Effector memory CD4-positive, alpha-beta T cell (primary cell): Measurements from ENCODE around the gene NCKAP5.

ENCODE experiments used
- DNase-seq, 3 donors: peaks; one replicate each; pipeline ENCODE4 v3.0.0-alpha.2; 2020
- H3K27ac ChIP-seq: 2 replicates; pipeline ENCODE4 v1.7.0; 2013; ENCODE audit warnings: mild to moderate bottlenecking, low read length, moderate library complexity; ENCODE audit not compliant: insufficient read depth, poor library complexity, severe bottlenecking
- H3K27me3 ChIP-seq: replicated peaks from 2 replicates; pipeline ENCODE4 v1.7.0; 2013; ENCODE audit warnings: mild to moderate bottlenecking, low read length; ENCODE audit not compliant: insufficient read depth, control insufficient read depth, poor library complexity, severe bottlenecking
- H3K36me3 ChIP-seq: 2 replicates; pipeline ENCODE4 v1.7.0; 2013; ENCODE audit warnings: mild to moderate bottlenecking, low read length, moderate library complexity; ENCODE audit not compliant: control insufficient read depth, insufficient read depth
- H3K4me1 ChIP-seq: 2 replicates; pipeline ENCODE4 v1.7.0; 2013; ENCODE audit warnings: low read length, mild to moderate bottlenecking; ENCODE audit not compliant: control insufficient read depth, insufficient read depth, poor library complexity, severe bottlenecking
- H3K4me3 ChIP-seq: 2 replicates; pipeline ENCODE4 v1.7.0; 2013; ENCODE audit warnings: low read length, low read depth, mild to moderate bottlenecking; ENCODE audit not compliant: insufficient read depth, poor library complexity, severe bottlenecking
- H3K9me3 ChIP-seq: 2 replicates; pipeline ENCODE4 v1.7.0; 2013; ENCODE audit warnings: mild to moderate bottlenecking, low read length, moderate library complexity; ENCODE audit not compliant: control insufficient read depth

The NCKAP5 gene

GRCh38 chr2:132896073-132896472 is 672.2 kb downstream of the NCKAP5 start:
- Histone ChIP-seq H3K27ac (no peak overlapping the region), H3K36me3 (no peaks in the 10 kb centered on the region), H3K9me3 (no peaks in the 10 kb centered on the region), H3K4me3 (no peak overlapping the region), H3K4me1 (no peaks in the 10 kb centered on the region), H3K27me3 (no peaks in the 10 kb centered on the region)
- no peak for DNase-seq

GRCh38 chr2:132891498-132891897 is 676.8 kb downstream of the NCKAP5 start:
- H3K27ac ChIP-seq = no peak overlapping the region
- no peak for DNase-seq
- no peak overlapping the region for H3K4me3 ChIP-seq
- H3K9me3 ChIP-seq = no peaks in the 10 kb centered on the region
- no peaks in the 10 kb centered on the region for H3K36me3 ChIP-seq
- H3K4me1 ChIP-seq = no peaks in the 10 kb centered on the region
- H3K27me3 ChIP-seq = no peaks in the 10 kb centered on the region

GRCh38 chr2:132886574-132886973 is 681.7 kb downstream of the NCKAP5 start:
- Histone ChIP-seq H3K9me3 (no peaks in the 10 kb centered on the region), H3K27ac (no peak overlapping the region), H3K4me3 (no peak overlapping the region), H3K27me3 (no peaks in the 10 kb centered on the region), H3K36me3 (no peaks in the 10 kb centered on the region), H3K4me1 (no peaks in the 10 kb centered on the region)
- DNase-seq = no peak

- no peaks in the 10 kb centered on the region for H3K27me3 ChIP-seq
- no peak overlapping the region for H3K4me3 ChIP-seq
Measured at GRCh38 chr2:132884705-132885104, 683.6 kb downstream of the NCKAP5 start.

GRCh38 chr2:132884292-132884691 is 684.0 kb downstream of the NCKAP5 start:
- no peaks in the 10 kb centered on the region for H3K27me3 ChIP-seq
- H3K9me3 ChIP-seq = no peaks in the 10 kb centered on the region
- no peak overlapping the region for H3K27ac ChIP-seq
- H3K36me3 ChIP-seq = no peaks in the 10 kb centered on the region
- H3K4me3 ChIP-seq = no peak overlapping the region
- DNase-seq = no peak
- no peaks in the 10 kb centered on the region for H3K4me1 ChIP-seq

More at GRCh38 chr2:132884705-132885104, 683.6 kb downstream of the NCKAP5 start:
- Histone ChIP-seq H3K4me1 (no peaks in the 10 kb centered on the region), H3K9me3 (no peaks in the 10 kb centered on the region), H3K27ac (no peak overlapping the region), H3K36me3 (no peaks in the 10 kb centered on the region)
- DNase-seq = no peak

- no peaks in the 10 kb centered on the region for H3K4me1 ChIP-seq
- no peak for DNase-seq
Measured at GRCh38 chr2:132883430-132883829, 684.8 kb downstream of the NCKAP5 start.

GRCh38 chr2:132881546-132881945 is 686.7 kb downstream of the NCKAP5 start:
- Histone ChIP-seq H3K27ac (no peak overlapping the region), H3K4me3 (no peak overlapping the region), H3K27me3 (no peaks in the 10 kb centered on the region), H3K9me3 (no peaks in the 10 kb centered on the region), H3K36me3 (no peaks in the 10 kb centered on the region), H3K4me1 (no peaks in the 10 kb centered on the region)
- DNase-seq = no peak

More at GRCh38 chr2:132883430-132883829, 684.8 kb downstream of the NCKAP5 start:
- Histone ChIP-seq H3K9me3 (no peaks in the 10 kb centered on the region), H3K36me3 (no peaks in the 10 kb centered on the region), H3K27ac (no peak overlapping the region), H3K4me3 (no peak overlapping the region), H3K27me3 (no peaks in the 10 kb centered on the region)

- no peak for DNase-seq
- Histone ChIP-seq H3K4me1 (no peaks in the 10 kb centered on the region), H3K4me3 (no peak overlapping the region), H3K27ac (no peak overlapping the region), H3K27me3 (no peaks in the 10 kb centered on the region), H3K9me3 (no peaks in the 10 kb centered on the region), H3K36me3 (no peaks in the 10 kb centered on the region)
Measured at GRCh38 chr2:132877923-132878322, 690.3 kb downstream of the NCKAP5 start.

GRCh38 chr2:132876745-132877391 is 691.4 kb downstream of the NCKAP5 start:
- Histone ChIP-seq H3K27me3 (no peaks in the 10 kb centered on the region), H3K4me3 (no peak overlapping the region), H3K9me3 (no peaks in the 10 kb centered on the region), H3K27ac (no peak overlapping the region), H3K4me1 (no peaks in the 10 kb centered on the region), H3K36me3 (no peaks in the 10 kb centered on the region)
- DNase-seq = no peak

GRCh38 chr2:132875193-132875592 is 693.1 kb downstream of the NCKAP5 start:
- Histone ChIP-seq H3K27ac (no peak overlapping the region), H3K4me1 (no peaks in the 10 kb centered on the region), H3K9me3 (no peaks in the 10 kb centered on the region), H3K4me3 (no peak overlapping the region), H3K27me3 (no peaks in the 10 kb centered on the region), H3K36me3 (no peaks in the 10 kb centered on the region)
- DNase-seq = no peak
